NCI-H146 treated with DMSO at 0.1 percent for 48 hours (cell line): Measurements from ENCODE around the gene PEPD.

Source experiments
- DNase-seq: peaks from one replicate; lab custom pipeline; 2025; ENCODE audit not compliant: unreplicated experiment; lab: John Stamatoyannopoulos, UW

The PEPD gene

DNA sequence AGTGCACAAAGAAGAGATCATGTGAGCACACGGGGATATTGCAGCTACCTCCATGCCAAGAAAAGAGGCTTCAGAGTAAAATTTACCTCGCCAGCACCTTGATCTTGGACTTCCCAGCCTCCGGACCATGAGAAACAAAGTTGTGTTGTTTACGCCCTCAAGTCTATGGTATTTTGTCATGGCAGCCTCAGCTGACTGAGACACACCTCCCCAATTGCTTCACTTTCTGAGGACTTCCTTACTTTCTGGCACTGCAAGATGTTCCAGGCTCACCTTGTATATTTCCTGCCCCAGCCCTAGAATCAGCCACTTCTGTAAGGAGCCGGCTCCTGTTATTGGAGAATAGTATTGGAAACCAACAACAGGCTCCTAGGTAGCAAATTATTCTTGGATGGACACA, 154.7 kb downstream of the PEPD start:
- no peak for DNase-seq

GRCh38 chr19:33366127-33366526, 155.5 kb downstream of the PEPD start:
- no peak for DNase-seq

GRCh38 chr19:33365691-33366090, 155.9 kb downstream of the PEPD start:
- DNase-seq = peak; percentile 22

DNA sequence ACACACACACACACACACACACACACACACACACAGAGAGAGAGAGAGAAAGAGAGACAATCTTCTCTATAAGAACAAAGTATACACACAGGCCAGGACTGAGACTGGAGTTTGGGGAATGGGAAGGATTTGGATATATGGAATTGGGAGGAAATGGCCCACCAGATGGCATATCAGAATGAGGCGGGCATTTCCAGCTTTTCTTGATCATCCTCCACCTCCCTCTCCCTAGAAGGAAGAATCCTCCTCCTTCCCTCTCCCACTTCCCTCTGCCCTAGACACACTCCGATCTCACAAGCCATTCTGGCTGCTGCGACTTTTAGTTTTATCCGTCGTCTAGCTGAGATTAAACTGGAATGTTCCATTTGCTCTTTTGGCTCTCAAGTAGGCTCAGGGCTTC, 158.1 kb downstream of the PEPD start:
- no peak for DNase-seq

DNA sequence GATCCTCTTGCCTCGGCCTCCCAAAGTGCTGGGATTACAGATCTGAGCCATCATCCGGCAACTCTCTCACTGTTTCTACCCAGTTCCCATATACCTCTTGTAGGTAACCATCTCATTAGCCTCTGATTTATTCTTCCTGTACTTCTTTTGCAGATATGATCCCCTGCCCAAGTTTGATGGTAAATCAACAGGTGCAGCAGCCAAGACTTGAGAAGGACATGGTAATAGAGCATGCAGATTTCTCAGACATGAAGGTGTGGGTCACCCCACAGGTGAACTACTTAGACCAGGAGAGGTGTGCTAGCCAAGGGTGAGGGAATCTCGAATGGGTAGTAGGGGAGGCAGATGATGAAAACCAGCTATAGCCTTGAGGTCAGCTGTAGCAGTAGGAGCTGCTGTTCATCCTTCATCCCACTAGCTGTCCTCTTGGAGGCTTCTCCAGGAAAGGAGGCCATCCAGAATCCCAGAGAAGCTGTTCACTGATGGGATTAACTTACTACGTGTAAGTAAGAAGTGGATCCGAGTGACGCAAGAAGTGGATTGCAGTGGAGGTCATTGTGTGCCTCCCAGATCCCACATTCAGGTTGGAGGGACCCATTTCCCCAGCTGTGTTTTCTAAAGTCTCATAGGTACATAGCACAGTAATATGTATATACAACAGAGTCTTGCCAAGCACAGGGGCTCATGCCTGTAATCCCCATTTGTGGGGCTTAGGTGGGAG, 158.9 kb downstream of the PEPD start:
- DNase-seq = no peak

DNA sequence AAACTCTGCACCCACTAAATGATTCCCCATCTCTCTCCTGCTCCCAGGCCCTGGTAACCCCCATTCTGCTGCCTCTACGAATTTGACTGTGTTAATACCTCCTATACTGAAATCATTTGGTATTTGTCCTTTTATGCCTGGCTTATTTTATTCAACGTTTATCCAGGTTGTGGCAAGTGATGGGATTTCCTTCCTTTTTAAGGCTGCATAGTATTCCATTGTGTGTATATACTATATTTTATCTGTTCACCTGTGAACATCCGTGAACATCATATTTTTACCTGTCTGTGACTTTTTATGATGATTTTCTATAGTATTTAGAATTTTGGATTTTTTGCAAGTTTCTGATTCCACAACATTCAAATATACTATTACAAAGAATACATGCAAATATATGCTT, 162.0 kb downstream of the PEPD start:
- DNase-seq = no peak

DNA sequence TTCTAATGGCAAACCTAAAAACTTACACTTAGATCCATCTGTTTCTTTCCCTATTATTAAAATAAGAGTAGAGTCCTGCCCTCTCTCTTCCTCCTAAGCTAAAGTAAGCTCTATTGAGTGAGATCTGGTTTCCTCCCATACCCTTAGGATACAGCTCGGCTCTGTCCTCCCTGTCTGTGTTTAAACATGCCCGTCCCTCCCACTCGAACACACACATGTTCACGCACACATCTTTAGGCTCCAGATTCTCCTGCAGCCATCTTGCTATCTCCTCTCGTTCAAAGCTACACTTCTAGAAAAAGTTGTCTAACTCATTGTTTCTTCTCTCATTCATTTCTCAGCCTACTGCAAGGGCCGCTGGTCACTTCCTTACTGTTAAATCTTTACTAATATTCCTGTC, 163.2 kb downstream of the PEPD start:
- no peak for DNase-seq

GRCh38 chr19:33357556-33357955, 164.0 kb downstream of the PEPD start:
- no peak for DNase-seq

DNA sequence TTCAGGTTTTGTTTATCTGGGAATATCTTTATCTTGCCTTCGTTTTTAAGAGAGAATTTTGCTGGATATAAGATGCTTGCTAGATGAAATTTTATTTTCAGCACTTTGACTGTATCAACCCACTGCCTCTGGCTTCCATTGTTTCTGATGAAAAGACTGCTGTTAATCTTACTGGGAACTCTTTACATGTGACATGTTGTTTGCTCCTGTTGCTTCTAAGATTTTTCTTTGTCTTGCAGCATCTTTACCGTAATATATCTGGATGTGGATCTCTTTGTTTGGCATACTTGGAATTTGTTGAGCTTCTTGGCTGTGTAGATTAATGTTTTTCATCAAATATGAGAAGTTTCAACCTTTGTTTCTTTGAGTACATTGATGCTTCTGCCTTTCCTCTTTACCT, 166.1 kb downstream of the PEPD start:
- no peak for DNase-seq

DNA sequence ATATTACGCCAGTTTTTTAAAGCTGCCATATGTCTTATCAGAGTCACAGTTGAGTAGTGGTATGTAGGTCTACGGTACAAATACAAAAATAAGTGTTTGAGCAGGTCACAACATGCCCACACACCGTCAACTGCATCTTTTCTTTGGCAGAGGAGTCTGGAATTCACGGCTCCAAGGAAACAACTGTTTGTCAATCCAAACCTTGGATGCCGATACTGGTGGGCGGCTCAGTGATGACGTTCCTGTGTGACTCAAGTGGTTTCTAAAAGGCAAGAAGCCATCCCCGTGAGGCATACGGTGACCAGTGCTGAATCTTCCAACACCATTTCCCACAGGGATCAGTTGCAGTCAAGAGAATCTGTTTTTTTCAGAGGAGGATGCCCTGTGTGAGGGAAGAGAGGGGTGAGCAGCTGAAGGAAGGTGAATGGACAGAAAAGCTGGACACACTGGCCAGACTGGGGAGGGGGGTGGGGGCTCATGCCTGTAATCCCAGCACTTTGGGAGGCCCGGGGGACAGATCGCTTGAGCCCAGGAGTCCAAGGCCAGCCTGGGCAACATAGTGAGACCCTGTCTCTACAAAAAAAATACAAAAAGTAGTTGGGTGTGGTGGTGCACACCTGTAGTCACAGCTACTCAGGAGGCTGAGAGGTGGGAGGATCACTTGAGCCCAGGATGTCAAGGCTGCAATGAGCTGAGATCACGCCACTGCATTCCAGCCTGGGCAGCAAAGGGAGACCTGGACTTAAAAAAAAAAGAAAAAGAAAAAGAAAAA, 170.9 kb downstream of the PEPD start:
- DNase-seq = no peak

DNA sequence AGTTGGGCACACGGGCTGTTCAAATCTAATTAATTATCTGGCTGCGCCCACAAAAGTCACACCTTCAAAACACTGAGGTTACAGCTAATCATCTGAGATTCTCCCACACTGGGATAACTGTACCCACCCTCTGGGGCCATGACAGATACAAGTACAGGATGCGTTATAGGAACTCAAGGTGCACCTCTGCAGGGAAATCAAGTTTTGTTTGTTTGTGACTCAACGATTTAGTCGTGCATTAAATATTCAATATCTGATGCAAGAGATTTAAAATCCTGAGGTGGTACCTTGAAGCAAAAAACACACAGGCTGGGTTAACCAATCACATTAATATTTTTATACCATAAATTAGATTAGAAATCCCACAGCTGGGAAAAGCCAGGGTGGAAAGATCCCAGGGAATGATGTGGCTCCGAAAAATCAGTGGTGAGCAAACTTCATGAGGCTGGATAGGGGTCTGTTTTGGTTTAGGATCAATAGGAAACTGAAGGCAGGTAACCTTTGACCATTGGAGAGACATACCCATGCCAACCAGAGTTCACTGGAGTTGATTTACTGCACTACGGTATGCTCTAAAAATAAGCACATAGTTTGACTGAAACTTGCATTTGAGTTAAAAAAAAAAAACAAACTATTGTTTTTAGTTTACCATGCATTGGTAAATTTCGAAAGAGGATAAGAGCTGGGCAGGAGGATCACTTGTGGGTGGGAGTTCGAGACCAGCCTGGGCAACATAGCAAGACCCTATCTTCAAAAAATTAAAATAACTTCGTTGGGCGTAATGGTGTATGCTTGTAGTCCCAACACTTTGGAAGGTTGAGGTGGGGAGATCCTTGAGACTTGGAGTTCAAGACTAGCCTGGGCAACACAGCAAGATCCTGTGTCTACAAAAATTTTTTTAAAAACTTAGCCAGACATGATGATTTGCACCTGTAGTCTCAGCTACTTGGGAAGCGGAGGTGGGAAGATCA, 172.0 kb downstream of the PEPD start:
- DNase-seq = no peak

DNA sequence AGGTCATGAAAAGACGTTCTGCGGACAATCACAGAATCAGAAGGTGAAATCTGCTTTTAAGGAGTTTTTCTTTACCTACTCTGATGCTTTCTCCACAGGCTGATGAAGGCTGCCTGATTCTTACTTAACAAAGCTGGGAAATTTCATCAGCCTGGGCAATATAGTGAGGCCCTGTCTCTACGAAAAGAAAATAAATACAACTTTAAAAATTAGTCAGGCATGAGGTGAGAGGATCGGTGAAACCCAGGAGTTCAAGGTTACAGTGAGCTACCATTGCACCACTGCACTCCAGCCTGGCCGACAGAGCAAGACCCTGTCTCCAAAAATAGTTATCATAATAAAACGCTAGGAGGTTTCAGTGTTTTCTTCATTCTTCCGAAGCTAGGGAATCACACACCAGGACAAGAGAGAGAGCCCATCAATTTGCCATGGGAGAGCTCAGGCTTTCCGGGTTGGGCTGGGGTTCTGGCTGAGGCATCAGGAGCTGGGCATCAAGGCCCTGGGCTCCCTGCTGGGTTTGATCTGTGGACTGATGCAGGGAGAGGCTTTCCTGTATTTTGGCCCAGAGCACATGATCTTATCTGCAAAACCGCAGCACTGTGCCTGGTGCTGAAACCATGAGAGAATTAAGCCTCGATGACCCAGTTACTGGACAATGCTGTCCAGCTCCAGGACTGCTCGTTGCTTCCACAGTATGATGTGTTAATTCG, 173.1 kb downstream of the PEPD start:
- DNase-seq = no peak

DNA sequence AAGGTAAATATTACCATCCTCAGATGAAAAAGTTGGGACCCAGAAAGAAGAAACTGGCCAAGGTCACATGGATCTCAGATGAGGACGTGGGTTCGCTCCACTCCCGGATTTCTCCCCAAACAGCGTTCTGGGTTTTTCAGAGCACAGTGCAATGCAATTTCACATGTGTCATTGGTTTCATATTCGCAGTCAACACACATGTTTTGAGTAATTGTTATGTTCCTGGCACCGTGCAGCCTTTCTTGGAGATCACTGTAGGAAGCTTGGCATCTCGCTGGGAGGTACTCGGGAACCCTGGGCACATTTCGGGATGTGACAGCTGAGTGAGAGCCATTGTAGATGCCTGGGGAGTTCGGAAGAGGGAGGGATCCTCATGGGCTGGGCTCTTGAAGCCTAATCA, 174.3 kb downstream of the PEPD start:
- no peak for DNase-seq

DNA sequence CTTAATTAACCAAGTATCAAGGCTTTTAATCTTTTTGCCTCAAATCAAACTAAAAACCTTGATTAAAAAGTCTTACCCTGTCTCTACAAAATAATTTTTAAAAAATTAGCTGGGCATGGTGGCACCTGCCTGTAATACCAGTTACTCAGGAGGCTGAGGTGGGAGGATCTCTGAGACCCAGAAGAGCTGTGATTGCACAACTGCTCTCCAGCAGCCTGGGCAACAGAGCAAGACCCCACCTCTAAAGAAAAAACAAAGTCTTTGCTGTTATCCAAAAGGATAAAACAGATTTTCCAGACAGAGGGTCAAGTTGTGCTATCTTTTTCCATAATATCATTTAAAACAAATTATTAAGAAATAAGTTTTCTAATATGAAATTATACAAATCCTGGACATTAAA, 174.9 kb downstream of the PEPD start:
- no peak for DNase-seq

- DNase-seq = no peak
Measured at GRCh38 chr19:33345163-33345562, 176.4 kb downstream of the PEPD start.

- no peak for DNase-seq
Measured at GRCh38 chr19:33344573-33344925, 177.0 kb downstream of the PEPD start.

GRCh38 chr19:33343859-33344572, 177.6 kb downstream of the PEPD start:
- DNase-seq = no peak

- DNase-seq = no peak
Measured at GRCh38 chr19:33343301-33343700, 178.3 kb downstream of the PEPD start.

- no peak for DNase-seq
Measured at GRCh38 chr19:33340991-33341390, 180.6 kb downstream of the PEPD start.
